GM04503 (cell line): Measurements from ENCODE around the gene GRAMD4.
A peak's percentile ranks its signal among the peaks of the same experiment; 100 is the strongest.

Source experiments
- DNase-seq: peaks from one replicate; pipeline ENCODE4 v3.0.0-alpha.2; 2012; ENCODE audit warnings: low read depth

GRAMD4 gene

DNA sequence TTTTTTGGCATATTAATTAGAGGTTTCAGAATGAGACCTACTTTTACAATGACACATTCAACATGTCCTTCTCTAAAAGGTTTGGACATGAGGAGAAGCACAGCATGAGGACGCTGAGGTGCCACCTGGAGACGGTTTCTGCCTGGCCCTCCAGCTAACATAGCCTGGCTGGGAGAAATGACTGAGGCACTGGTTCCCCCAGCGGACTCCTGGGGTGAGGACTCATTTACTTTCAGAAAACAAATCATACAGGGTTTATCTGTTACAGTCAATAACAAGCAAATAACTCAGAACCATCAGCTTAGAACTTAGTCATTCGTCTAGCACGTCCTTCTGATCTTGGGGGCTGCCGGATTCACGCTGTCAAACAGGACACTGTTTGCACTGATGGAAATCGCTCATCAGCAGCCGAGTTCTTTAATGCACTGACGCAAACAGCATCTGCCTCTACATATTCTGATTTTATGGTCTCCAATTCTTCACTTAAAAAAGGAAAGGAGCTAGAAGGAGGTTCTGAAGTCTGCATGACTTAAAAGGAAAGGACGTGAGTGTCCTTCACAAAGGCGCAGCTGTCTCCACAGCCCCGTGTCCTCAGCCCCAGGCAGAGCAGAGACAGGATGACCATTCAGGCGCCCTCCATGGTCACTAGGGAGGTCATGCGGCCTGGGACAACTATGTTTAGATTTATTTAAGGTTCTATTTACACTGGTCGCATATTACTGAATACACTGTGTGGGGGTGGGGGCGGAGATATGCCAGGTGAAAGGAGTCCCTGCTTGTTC, 73.6 kb downstream of the GRAMD4 start:
- no peak for DNase-seq

DNA sequence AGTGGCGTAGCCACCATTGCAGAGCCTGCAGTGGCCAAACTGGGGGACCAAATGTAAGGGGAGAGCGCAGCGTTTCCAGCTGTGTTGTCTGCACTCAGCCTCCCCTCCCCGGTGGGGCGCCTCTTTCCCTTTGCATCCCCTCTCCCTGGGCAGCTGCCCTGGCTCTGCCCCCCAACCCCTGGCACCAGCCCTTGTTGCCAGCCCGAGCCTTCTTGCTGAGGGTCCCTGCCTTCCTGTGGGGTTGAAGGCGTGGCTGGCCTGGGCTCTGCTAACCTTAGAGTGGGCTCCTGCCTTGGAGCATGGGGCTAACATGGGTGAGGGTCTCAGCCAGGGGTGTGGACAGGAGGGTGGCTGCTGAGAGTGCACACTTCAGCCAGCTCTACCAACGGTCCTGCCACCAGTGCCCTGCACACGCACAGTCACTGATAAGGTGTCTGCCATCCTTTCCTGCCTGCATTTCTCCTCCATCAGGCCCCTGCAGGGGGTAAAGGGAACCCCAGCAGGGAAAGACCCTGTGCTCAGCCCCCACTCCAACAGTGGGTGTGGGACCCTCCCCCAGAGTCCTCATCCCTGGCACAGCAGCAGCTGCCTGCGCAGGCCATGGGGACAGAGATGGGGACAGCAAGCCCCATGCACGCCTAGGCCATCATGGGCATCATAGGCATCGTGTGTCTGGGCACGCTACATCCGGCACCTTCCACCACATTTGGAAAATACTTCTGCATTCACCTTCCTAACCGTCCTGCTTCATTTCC, 74.4 kb downstream of the GRAMD4 start:
- no peak for DNase-seq

DNA sequence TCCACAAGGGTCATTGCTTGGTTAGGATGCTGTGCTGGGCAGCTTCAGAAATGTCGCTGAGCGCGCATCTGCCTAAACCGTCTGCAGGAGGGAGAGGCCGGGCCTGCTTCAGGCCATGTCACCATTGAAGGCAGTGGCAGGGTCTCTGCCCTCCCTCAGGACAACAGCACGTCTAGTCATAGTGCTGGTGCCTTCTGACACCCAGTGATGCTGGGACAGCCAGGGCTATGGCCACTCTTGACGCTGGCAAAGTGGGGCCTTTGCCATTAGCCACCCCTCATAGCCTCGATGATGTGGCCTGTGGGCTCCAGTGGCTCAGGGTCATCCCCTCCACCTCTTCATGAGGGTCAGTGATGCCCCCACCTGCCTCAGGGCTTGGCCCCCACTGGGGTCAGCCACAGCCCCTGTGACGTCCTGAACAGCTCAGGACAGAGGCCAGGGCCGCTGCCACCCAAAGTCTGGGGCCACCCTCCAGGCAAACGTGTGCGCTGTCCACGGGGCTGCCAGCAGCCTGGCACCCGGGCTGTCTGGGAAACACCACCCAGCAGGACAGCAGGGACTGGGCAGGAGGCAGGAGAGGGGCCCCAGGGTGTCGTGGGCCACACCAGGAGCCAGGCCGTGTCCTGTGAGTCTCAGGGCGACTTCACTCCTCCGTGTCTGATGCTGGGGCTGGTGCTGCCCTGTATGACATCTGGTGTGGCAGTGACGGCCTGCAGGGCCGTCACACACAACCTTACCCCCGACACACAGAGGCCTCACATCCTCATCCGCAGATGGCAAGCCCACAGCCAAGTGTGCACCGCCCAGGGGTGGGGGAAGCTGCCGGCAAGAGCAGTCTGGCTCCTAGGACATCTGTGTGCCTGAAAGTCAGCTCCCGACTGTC, 75.4 kb downstream of the GRAMD4 start:
- no peak for DNase-seq

DNA sequence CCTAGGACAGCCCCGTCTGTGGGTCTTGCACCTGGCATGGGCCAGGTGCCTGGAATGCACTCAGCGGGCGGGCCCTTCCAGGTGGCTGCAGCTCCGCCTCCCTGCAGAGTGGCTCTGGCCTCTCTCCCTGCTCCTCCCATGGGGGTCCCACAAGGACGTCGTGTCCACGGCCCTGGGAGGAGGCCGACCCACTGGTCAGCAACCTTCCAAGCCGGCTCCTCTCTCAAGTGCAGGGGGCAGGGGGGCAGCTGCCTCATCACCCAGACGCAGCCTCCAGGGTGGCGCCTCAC, 76.0 kb downstream of the GRAMD4 start:
- DNase-seq: no peak

DNA sequence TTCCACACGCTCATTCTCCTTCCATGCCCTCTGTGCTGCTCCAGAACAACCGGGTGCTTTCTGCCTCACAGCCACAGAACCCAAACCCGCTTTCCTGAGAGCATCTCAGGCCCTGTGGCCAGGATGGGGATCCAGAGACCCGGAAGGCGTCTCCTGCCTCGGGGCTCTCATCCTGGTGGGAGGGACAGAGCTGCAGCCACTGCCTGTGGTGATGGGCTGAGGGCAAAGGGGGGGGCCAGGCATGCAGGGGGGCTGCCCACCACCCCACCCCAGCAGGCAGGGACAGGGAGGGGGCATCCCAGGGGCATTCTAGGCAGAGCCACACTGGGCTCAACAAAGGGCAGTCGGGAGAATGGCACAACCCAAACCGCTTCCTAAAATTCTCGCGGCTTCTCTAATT, 76.4 kb downstream of the GRAMD4 start:
- DNase-seq: no peak

DNA sequence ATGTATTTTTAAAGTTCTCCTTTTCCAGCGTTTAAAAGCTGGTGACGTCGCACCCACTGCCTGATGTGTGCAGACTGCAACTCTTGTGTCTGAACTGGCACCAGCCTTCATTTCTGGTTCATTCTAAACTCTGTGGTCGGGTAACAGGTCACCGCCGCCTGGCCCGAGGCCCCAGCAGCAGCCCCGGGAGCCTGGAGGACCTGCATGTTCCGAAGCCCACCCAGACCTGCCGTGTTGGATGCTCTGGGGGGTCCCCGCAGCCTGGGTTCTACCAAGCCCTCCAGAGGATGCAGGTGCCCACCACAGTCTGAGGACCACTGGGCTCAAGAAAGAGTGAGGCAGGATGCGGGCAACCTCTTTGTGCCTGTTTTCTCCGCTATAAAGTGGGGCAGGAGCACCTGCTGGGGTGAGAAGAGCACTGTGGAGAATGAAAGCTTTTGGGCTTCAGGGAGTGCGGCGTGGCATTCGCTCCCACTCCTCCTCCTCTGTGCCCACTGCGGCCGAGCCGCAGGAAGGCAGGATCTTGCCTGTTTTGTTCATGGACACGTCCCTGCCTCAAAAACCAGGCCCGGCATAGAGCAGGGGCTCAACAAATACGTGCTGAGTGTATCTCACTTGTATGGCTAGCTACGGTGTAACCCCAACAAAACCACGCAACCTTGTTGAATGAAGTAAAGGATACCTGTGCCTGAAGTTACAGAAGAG, 77.8 kb downstream of the GRAMD4 start:
- DNase-seq: no peak

DNA sequence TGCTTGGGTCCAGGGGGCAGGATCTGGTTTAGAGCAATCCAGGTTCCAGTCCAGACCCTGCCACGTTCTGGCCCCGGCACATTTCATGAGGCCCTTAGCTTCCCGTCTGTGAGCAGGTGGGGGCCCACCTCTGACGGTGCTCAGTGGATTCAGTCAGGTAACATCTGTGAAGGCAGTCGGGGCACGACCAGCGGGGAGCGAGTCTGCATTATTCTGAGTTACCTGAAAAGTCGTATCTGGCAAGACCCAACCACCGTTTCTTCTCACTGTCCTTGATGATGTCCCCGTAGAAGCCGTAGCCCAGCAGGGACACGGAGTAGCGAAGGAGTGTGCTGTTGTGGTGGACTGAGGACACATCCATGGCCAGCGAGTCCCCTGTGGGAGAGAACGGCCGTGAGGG, 78.9 kb downstream of the GRAMD4 start:
- no peak for DNase-seq

DNA sequence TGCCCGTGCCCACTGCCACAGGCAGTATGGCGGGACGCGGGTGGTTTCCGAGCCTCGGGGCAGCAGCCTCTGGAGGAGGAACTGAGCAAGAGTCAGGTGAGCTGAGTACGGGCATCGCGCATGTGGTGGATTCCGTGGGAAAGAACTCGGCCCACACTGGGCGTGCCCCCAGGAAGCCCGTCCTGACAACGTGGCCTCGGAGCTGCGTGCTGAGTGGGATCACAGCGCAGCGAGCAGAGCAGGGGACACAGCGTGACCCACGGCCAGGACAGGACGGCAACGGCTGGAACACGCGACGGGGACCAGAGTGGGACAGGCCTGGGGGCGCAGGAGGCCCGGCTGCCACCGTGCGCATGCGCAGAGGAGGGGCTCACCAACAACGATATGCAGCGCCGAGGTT, 81.1 kb downstream of the GRAMD4 start:
- no peak for DNase-seq

DNA sequence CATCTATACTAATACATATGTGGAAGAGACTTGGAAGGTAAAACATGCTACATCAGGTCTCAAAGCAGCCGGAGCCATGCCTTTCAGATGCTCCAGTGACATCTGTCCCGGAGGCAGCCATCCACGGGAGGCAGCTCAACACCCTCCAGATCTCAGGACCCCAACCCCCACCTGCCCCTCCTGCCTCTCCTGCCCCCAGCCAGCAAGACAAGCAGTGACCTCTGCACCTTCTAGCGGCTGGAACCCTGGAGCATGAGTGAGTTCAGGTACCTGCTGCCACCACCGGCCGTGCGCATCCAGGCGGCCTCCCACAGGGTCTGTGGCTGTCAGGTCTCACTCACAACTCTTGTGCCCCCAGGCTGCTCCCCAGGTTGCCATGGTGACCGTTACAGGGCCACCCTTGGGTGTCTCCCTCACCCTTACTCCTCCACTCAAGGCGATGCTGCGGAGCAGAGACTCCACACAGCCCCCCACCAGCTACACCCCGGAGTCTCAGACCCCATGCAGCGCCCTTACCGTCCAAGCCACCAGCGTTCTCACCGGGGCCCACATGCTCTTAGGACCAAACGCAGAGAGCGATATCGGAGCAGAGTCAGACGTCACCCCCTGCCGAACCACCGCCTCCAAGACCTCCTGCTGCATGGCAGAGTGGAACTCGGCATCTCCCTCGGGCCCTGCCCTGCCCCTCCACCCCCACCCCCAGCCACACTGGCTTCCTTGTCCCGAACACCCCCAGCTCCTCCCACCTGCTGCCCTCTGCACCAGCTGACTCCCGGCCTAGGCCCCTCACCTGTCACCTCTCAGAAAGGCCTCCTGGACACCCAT, 83.2 kb downstream of the GRAMD4 start:
- DNase-seq: no peak

DNA sequence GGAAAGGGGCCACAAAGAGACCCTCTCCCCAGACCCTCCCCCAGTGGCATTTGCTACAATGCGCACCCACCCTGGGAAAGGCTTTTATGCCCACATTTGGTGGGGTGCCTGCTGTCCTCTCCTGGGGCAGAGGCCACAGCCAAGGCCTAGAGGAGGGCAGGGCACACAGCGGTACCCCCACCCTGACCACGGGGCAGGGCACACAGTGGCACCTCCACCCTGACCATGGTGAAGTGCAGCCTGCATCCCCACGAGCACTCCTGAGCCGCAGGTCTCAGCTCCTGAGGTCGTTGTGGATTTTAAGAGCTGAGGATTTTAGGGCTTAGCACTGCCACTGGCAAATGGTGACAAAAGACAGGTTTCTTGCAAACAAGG, 83.8 kb downstream of the GRAMD4 start:
- no peak for DNase-seq

DNA sequence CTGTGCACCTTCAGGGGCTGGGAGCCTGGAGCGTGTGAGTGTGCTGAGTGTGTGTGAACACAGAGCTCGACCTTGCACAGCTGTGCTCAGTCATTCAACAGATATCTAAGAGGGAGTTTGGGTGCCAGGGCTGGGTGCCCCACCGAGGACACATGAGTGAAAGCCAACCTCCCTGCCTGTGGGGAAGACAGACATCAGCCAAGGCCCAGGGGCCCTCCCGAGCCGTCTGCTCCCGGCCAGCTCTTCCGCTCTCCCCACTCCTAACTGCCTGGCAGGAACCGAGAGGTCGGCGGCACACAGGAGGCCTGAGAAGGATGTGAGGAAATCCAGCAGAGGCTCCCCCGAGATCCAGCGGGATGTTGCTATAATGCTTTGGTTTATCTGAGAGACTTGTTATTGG, 85.9 kb downstream of the GRAMD4 start:
- DNase-seq: no peak

DNA sequence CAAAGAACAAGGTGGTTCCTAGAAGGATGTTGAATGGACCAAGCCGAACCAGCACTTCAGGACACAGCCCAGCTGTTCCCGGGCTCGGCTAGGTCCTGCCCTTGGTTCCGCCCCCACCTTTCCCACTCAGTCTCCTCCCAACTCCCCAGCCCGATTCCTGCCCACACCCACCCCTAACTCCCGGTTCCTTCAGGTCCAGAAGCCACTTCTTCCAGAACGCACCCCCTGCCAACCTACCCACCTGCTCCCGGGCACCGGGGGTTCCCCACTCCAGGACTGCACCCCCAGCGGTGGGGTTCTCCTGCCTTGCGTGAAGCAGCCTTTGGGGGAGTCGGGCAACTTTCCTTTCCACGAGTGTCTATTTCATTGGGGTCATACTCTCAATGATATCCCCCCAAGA, 87.1 kb downstream of the GRAMD4 start:
- no peak for DNase-seq

DNA sequence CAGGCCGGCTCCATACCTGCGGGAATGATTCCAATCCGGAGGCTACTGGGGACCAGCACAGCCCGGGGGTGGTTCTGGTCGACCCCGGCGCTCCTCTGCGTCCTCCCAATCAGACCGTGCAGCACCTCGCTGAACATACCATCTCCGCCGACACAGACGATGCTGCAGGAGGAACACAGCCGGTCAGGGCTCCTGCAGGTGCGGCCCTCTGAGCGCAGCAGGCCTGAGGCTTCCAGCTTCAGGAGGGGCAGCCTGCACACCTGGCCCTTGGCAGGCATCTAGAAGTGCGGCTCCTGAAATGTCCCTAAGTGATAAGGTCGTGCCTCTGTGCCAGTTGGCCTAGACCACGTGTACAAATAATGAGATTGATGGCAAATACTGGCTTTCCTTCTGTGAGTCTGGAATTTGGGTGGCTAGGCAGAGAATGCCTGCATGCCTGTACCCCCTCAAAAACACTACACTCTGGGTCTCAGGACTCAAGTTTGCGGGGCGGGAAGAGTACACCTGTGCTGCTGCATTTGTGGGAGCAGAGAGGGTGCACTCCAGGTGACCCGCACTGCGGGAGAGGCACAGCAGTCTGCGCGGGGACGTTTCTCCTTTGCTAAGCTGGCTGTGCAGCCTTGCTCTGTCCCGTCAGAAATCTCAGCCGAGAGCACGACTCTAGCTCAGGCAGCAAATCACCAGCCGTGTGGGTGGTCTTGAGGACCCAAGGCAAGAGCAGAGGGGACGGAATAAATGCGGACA, 87.8 kb downstream of the GRAMD4 start:
- DNase-seq: no peak

DNA sequence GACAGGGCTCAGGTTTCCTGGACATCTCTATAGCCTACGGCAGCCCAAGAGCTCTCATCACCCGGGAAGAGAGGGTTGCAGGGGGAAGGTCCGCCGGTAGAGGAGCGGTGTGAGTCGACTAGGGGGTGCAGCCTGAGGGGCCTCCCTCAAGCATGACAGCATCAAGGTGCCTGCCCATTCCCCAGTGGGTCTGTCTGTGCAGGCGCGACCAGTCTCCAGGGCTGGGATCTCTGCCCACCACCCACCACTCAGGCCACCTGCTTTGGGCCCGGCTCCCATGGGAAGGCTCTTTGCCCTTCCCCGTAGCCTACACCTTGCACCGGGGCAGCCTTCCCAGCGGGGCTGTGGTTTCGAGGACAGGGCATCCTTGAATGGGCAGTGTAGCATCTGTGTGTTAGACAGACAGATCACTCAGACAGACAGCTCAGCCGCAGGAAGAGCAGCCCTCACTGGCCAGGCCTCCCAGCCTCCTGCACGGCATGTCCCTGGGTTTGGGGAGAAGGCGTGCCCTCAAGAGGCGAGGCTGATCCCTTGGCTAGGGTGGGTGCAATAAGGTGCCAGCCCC, 88.7 kb downstream of the GRAMD4 start:
- DNase-seq: no peak

DNA sequence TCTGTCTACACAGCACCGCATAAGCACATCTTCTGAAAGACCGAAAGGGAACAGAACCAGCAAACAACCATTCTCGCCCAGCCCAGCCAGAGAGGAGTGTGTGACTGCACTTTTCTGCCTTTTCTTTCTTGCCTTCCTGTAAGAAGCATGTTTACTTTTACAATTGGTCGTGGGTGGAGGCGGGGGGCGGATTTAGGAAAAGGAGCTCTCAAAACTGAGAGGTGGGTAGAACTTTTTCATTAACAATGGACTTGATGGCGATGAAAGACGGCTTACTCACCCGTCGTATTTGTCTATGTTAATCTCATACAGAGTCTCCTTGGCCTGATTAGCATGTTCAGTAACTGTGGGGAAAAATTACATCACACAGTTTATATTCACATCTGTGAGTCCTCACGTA, 90.6 kb downstream of the GRAMD4 start:
- no peak for DNase-seq

DNA sequence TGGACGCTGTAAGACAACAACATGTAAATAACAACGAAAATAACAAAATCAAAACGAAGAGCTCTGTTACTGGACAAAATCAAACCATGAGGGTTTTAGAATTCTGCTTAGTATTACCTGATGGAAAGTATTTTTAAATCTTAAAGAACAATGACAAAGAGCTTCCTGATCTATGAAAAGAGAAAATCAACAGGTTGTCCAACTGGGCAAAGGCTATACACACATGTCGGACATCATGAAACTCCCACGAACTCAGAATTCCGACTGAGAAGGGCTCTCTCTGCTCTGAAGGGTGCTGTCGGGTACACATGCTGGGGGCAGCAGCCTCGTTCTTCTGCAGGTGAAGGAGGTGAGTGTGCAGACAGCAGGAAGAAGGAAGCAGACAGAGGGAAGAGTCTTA, 92.1 kb downstream of the GRAMD4 start:
- DNase-seq: no peak

DNA sequence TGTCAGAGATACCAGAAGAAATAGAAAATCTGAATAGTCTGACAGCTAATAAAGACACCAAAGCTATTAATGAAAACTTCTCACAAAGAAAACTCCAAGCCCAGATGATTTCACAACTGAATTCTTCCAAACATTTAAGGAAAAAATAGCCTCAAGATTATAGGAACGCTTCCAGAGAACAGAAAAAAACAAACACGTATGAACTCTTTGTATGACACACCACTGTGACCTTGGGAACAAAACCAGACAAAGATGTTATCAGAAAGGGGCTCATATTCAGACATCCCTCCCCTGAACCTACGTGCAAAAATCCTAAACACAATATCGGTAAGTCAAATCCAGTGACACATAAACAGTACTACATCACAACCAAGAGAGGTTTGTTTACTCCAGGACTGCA, 94.4 kb downstream of the GRAMD4 start:
- peak; percentile 40 for DNase-seq

DNA sequence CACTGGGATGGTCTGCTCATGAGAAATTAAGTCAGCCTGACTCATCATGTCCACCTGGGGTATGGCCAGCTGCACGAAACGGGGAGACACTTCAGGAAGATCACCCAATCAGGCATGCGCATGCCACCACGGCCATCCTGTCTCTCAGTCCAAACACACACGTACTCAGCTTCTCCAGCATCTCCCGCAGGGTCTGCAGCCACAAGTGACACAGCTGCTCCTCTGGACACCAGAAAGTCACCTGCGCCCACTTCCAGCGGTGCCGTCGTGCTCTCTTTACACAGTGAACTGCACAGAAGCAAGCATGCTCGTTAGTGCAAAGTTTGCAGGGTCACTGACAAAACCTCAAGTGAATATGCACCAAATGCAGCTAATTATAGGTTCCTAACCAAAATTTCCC, 99.7 kb downstream of the GRAMD4 start:
- no peak for DNase-seq

DNA sequence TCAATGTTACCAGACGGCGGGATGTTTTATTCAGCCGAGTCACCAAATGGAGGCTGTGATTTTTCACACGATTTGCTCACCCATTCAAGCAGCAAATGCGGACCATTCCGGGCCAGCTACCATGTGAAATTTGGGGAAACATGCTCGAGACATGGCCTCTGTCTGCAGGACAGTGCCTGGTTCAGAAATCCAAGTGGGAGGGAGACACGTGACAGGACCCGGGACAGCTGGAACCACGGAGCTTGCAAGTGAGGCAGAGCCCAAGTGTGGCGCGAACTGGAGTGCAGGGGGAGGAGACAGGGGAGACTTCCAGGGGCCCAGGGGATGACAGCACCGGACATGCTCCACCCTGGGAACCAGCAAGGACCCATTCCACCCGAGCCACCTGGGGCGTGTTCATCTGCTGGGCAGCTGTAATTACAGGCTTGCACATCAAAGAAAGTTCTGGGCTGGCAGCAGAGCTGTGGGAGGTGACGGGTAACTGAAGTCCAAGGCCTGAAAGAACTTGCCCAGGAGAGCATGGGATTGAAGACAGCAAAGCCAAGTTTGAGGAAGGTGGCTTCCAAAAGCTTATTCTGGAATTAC, 101.4 kb downstream of the GRAMD4 start:
- no peak for DNase-seq

DNA sequence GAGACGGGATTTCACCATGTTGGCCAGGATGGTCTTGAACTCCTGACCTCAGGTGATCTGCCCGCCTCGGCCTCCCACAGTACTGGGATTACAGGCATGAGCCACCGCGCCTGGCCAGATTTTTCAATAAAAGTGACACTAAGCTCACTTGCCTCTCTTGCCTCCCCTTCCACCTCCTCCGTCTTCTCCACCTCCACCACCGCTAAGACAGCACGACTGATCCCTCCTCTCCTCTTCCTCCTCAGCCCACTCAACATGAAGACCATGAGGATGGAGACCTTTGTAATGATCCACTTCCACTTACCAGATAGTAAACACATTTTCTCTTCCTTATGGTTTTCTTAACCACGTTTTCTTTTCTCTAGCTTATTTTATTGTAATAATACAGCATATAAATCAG, 103.7 kb downstream of the GRAMD4 start:
- no peak for DNase-seq
